IMR-90 (cell line): ENCODE data around the gene ERBB4. TPM values are rescaled to one million over a fixed set of nuclear protein-coding genes. Genes with fewer than 3 reads are reported as not detected.

ENCODE experiments used
- ATAC-seq: fragments of 200-7000 bp; cut with Tn5 transposase; 2 replicates; pipeline ENCODE4 v1.9.1; 2020; ENCODE audit warnings: low read depth, mild to moderate bottlenecking, moderate library complexity
- BruUV-seq: library from RNA; stranded (reverse); fragments of 400-500 nt; replicated peaks from 2 replicates; lab custom pipeline; 2021; lab: Mats Ljungman, UMichigan
- CTCF ChIA-PET: fragments of 300-600 bp; formaldehyde crosslinking; extraction: SDS; loops from one replicate; lab custom pipeline; 2021; ENCODE audit warnings: antibody characterized with exemption; lab: Yijun Ruan, JAX
- POLR2A ChIA-PET: fragments of 300-600 bp; sonication (Branson Sonifier 250); formaldehyde crosslinking; loops from one replicate; lab custom pipeline; 2022; ENCODE audit warnings: antibody characterized with exemption; ENCODE audit not compliant: unreplicated experiment; lab: Charles Lee
- DNase-seq: peaks from one replicate; pipeline ENCODE4 v3.0.0; 2013
- H2AFZ ChIP-seq: replicated peaks from 2 replicates; pipeline ENCODE3; 2013; ENCODE audit warnings: low read length, mild to moderate bottlenecking; ENCODE audit not compliant: poor library complexity
- H2AK5ac ChIP-seq: 2 replicates; pipeline ENCODE4 v1.6.1; 2013; ENCODE audit warnings: low read depth, low read length, inconsistent platforms
- H2AK9ac ChIP-seq: replicated peaks from 2 replicates; pipeline ENCODE3; 2013; ENCODE audit warnings: mild to moderate bottlenecking, low read depth, low read length, moderate library complexity; ENCODE audit not compliant: poor library complexity
- H2BK120ac ChIP-seq: 2 replicates; pipeline ENCODE4 v1.6.1; 2013; ENCODE audit warnings: low read depth, low read length, inconsistent platforms
- H2BK15ac ChIP-seq: 3 replicates; pipeline ENCODE4 v1.6.1; 2013; ENCODE audit warnings: low read depth, low read length, inconsistent platforms
- H2BK20ac ChIP-seq: 2 replicates; pipeline ENCODE4 v1.6.1; 2013; ENCODE audit warnings: low read depth, mild to moderate bottlenecking, inconsistent platforms, low read length, moderate library complexity
- H2BK5ac ChIP-seq: 2 replicates; pipeline ENCODE4 v1.6.1; 2013; ENCODE audit warnings: mild to moderate bottlenecking, low read depth, low read length, inconsistent platforms; ENCODE audit not compliant: poor library complexity, severe bottlenecking
- H3K14ac ChIP-seq: replicated peaks from 2 replicates; pipeline ENCODE4 v1.6.1; 2013; ENCODE audit warnings: low read depth, low read length, inconsistent platforms
- H3K18ac ChIP-seq: 2 replicates; pipeline ENCODE4 v1.6.1; 2013; ENCODE audit warnings: low read depth, low read length, control low read depth
- H3K23ac ChIP-seq: 2 replicates; pipeline ENCODE4 v1.6.1; 2013; ENCODE audit warnings: low read depth, low read length, inconsistent platforms
- H3K27ac ChIP-seq: 2 replicates; pipeline ENCODE4 v1.5.1; 2013; ENCODE audit warnings: mild to moderate bottlenecking, control low read depth, low read length; ENCODE audit not compliant: insufficient read depth
- H3K27me3 ChIP-seq: 2 replicates; pipeline ENCODE4 v1.6.1; 2013; ENCODE audit warnings: low read length; ENCODE audit not compliant: control insufficient read depth, insufficient read depth
- H3K36me3 ChIP-seq: 2 replicates; pipeline ENCODE4 v1.6.1; 2013; ENCODE audit warnings: low read length, mixed read lengths; ENCODE audit not compliant: control insufficient read depth, insufficient read depth
- H3K4ac ChIP-seq: 2 replicates; pipeline ENCODE4 v1.6.1; 2013; ENCODE audit warnings: low read depth, low read length, inconsistent platforms
- H3K4me1 ChIP-seq: 2 replicates; pipeline ENCODE4 v1.6.1; 2013; ENCODE audit warnings: low read length, mixed read lengths; ENCODE audit not compliant: control insufficient read depth, insufficient read depth
- H3K4me2 ChIP-seq: 2 replicates; pipeline ENCODE4 v1.6.1; 2013; ENCODE audit warnings: low read depth, mild to moderate bottlenecking, control low read depth, low read length, moderate library complexity
- H3K4me3 ChIP-seq: 2 replicates; pipeline ENCODE4 v1.5.1; 2013; ENCODE audit warnings: low read depth, mild to moderate bottlenecking, control low read depth, low read length, moderate library complexity; ENCODE audit not compliant: insufficient read depth
- H3K56ac ChIP-seq: 2 replicates; pipeline ENCODE4 v1.6.1; 2013; ENCODE audit warnings: low read length, inconsistent platforms; ENCODE audit not compliant: insufficient read depth; ENCODE audit errors: extremely low read depth
- H3K79me1 ChIP-seq, 2 experiments: 2 replicates each; pipeline ENCODE4 v1.6.1; 2013; ENCODE audit warnings: low read length in 2 of 2, inconsistent platforms in 1 of 2, low read depth in 1 of 2
- H3K9ac ChIP-seq: 2 replicates; pipeline ENCODE4 v1.6.1; 2013; ENCODE audit warnings: low read depth, low read length, control low read depth
- H3K9me1 ChIP-seq: 2 replicates; pipeline ENCODE4 v1.6.1; 2013; ENCODE audit warnings: low read length, inconsistent platforms; ENCODE audit not compliant: insufficient read depth
- H3K9me3 ChIP-seq: 2 replicates; pipeline ENCODE4 v1.6.1; 2013; ENCODE audit warnings: low read length; ENCODE audit not compliant: control insufficient read depth, insufficient read depth
- H4K20me1 ChIP-seq: 2 replicates; pipeline ENCODE4 v1.6.1; 2013; ENCODE audit warnings: low read length, inconsistent platforms; ENCODE audit not compliant: insufficient read depth
- H4K5ac ChIP-seq: 2 replicates; pipeline ENCODE4 v1.6.1; 2013; ENCODE audit warnings: mild to moderate bottlenecking, low read depth, low read length, control low read depth
- H4K8ac ChIP-seq, 2 experiments: 2 replicates each; pipeline ENCODE4 v1.6.1; 2013; ENCODE audit warnings: low read depth in 2 of 2, low read length in 2 of 2, control low read depth in 1 of 2, inconsistent platforms in 1 of 2
- H4K91ac ChIP-seq: 2 replicates; pipeline ENCODE4 v1.6.1; 2013; ENCODE audit warnings: low read depth, low read length, inconsistent platforms; ENCODE audit not compliant: insufficient read depth
- BHLHE40 ChIP-seq: fragments of 150-350 bp; IDR thresholded peaks from 2 replicates; pipeline ENCODE4 v1.6.1; 2016; ENCODE audit warnings: mild to moderate bottlenecking, low read depth, low read length
- CEBPB ChIP-seq: IDR thresholded peaks from 2 replicates; pipeline ENCODE4 v1.6.1; 2012; ENCODE audit warnings: low read depth, low read length, improper control_type of control experiment
- CHD1 ChIP-seq: IDR thresholded peaks from 2 replicates; pipeline ENCODE4 v1.6.1; 2012; ENCODE audit warnings: low read depth, low read length, improper control_type of control experiment
- ELK1 ChIP-seq: fragments of 150-350 bp; IDR thresholded peaks from 2 replicates; pipeline ENCODE4 v1.6.1; 2016; ENCODE audit warnings: low read depth, mild to moderate bottlenecking, low read length, moderate library complexity, borderline replicate concordance
- FOS ChIP-seq: fragments of 150-350 bp; IDR thresholded peaks from 2 replicates; pipeline ENCODE4 v1.6.1; 2016; ENCODE audit warnings: low read depth, low read length
- MAFK ChIP-seq: IDR thresholded peaks from 2 replicates; pipeline ENCODE4 v1.6.1; 2012; ENCODE audit warnings: low read depth, low read length, improper control_type of control experiment
- MAZ ChIP-seq: IDR thresholded peaks from 2 replicates; pipeline ENCODE4 v1.6.1; 2012; ENCODE audit warnings: low read depth, mild to moderate bottlenecking, low read length, improper control_type of control experiment, moderate library complexity, borderline replicate concordance
- MXI1 ChIP-seq: IDR thresholded peaks from 2 replicates; pipeline ENCODE4 v1.6.1; 2012; ENCODE audit warnings: low read depth, mild to moderate bottlenecking, low read length, moderate library complexity, borderline replicate concordance
- NFE2L2 ChIP-seq: fragments of 150-350 bp; IDR thresholded peaks from 2 replicates; pipeline ENCODE4 v1.6.1; 2016; ENCODE audit warnings: low read depth, mild to moderate bottlenecking, low read length
- POLR2A ChIP-seq: IDR thresholded peaks from 2 replicates; pipeline ENCODE4 v1.6.1; 2012; ENCODE audit warnings: mild to moderate bottlenecking, low read depth, low read length
- RAD21 ChIP-seq: IDR thresholded peaks from 2 replicates; pipeline ENCODE4 v1.6.1; 2012; ENCODE audit warnings: low read length, improper control_type of control experiment
- RCOR1 ChIP-seq: IDR thresholded peaks from 2 replicates; pipeline ENCODE4 v1.6.1; 2012; ENCODE audit warnings: mild to moderate bottlenecking, low read length, improper control_type of control experiment; ENCODE audit not compliant: insufficient replicate concordance
- RFX5 ChIP-seq: IDR thresholded peaks from 2 replicates; pipeline ENCODE4 v1.8.0; 2012; ENCODE audit warnings: low read depth, mild to moderate bottlenecking, low read length, moderate library complexity
- SMC3 ChIP-seq: fragments of 150-350 bp; IDR thresholded peaks from 2 replicates; pipeline ENCODE4 v1.6.1; 2016; ENCODE audit warnings: low read depth, mild to moderate bottlenecking, antibody characterized with exemption, low read length, moderate library complexity
- USF2 ChIP-seq: fragments of 150-350 bp; IDR thresholded peaks from 2 replicates; pipeline ENCODE4 v1.6.1; 2017; ENCODE audit warnings: mild to moderate bottlenecking, antibody characterized with exemption, low read length, low read depth
- WGBS, 2 experiments: methylation state at CpG; one replicate each; pipeline versions ENCODE4 v1.1.5 to v1.1.7; 2013; ENCODE audit warnings: missing lambda C conversion rate in 2 of 2; ENCODE audit not compliant: insufficient read length in 1 of 2; ENCODE audit errors: extremely low coverage in 2 of 2; 5-methylcytosine and 5-hydroxymethylcytosine counted together
- dilution Hi-C: fragments of 300-500 bp; cut with HindIII; formaldehyde crosslinking; loops from one replicate; pipeline ENCODE4 v1.14.3; 2018; ENCODE audit warnings: low sequenced_read_pairs; ENCODE audit not compliant: unreplicated experiment
- in situ Hi-C: fragments of 300-500 bp; cut with MboI; formaldehyde crosslinking; loops from 3 replicates; pipeline ENCODE4 v1.14.3; 2019; ENCODE audit warnings: low sequenced_read_pairs, inconsistent platforms, mixed read lengths
- intact Hi-C: fragments of 100-400 bp; cut with micrococcal nuclease; formaldehyde crosslinking; loops from 2 replicates; pipeline ENCODE4 v1.10.0; 2022
- polyA plus RNA-seq, 3 experiments: library from polyadenylated mRNA; depleted of rRNA; stranded (reverse); fragments of >200 nt; gene quantifications; 2 replicates each; pipeline ENCODE4 v1.2.3, GENCODE V29; 2012; ENCODE audit warnings: low replicate concordance in 1 of 3
- total RNA-seq: library from RNA; depleted of rRNA; stranded (reverse); fragments of >200 nt; gene quantifications from 2 replicates; pipeline ENCODE4 v1.2.3, GENCODE V29; 2012

Gene ERBB4
- total and polyA plus RNA-seq, 2 of the 4 experiments (the other 2 are of a cell fraction) = not detected

- CTCF ChIA-PET = no interaction called here
- no peak overlapping the region for H2BK5ac ChIP-seq
- H3K4me2 ChIP-seq = no peak overlapping the region
- no peaks in the 10 kb centered on the region for H3K79me1 ChIP-seq
- dilution Hi-C loops (no loop called here), in situ Hi-C loops (no loop called here), intact Hi-C loops (no loop called here)
- H2AK9ac ChIP-seq = no peak overlapping the region
- H3K18ac ChIP-seq = no peak overlapping the region
- DNase-seq (no peak), ATAC-seq (no peak)
- no peak overlapping the region for H4K5ac ChIP-seq
- H2AFZ ChIP-seq = no peak overlapping the region
- no peak overlapping the region for H3K23ac ChIP-seq
- no peak overlapping the region for H3K4ac ChIP-seq
- H3K27me3 ChIP-seq = no peaks in the 10 kb centered on the region
- no TSS peak for BruUV-seq
- no peak overlapping the region for H4K91ac ChIP-seq
- no peaks in the 10 kb centered on the region for H4K20me1 ChIP-seq
- no peak overlapping the region for H3K4me3 ChIP-seq
- H2AK5ac ChIP-seq = no peak overlapping the region
- peaks cover 8% of the 10 kb centered on the region for H3K9me3 ChIP-seq
- H3K4me1 ChIP-seq = no peaks in the 10 kb centered on the region
- no peak overlapping the region for H3K9ac ChIP-seq
- no CpG with 5 or more reads among the region's 3 CpGs for WGBS, 2 experiments
- H2BK20ac ChIP-seq = no peak overlapping the region
- POLR2A ChIA-PET = no interaction called here
- no peak overlapping the region for H4K8ac ChIP-seq
- H3K56ac ChIP-seq = no peak overlapping the region
- H2BK15ac ChIP-seq = no peak overlapping the region
- TF ChIP-seq RFX5 (no peak), USF2 (no peak), BHLHE40 (no peak), RCOR1 (no peak), SMC3 (no peak), RAD21 (no peak), POLR2A (no peak), ELK1 (no peak), MXI1 (no peak), CEBPB (no peak), FOS (no peak), NFE2L2 (no peak), CHD1 (no peak), MAZ (no peak), MAFK (no peak)
- H3K9me1 ChIP-seq = no peaks in the 10 kb centered on the region
- no peaks in the 10 kb centered on the region for H3K36me3 ChIP-seq
- no peak overlapping the region for H3K27ac ChIP-seq
- no peak overlapping the region for H3K14ac ChIP-seq
- H2BK120ac ChIP-seq = no peak overlapping the region
These were observed 865.3 kb downstream of the ERBB4 start for GRCh38 chr2:211673133-211673905.
